MM.1S (cell line): ENCODE measurements around the gene ADAMTS7.

Experiments
- DNase-seq: peaks from one replicate; pipeline ENCODE4 v3.0.0-alpha.2; 2015
- H2AFZ ChIP-seq: fragments of 300-600 bp; sonication (generic); 2 replicates; pipeline ENCODE4 v1.6.0; 2016; ENCODE audit warnings: antibody characterized with exemption, low read length
- H3F3A ChIP-seq: fragments of 300-600 bp; sonication (generic); 2 replicates; pipeline ENCODE4 v1.6.1; 2016; ENCODE audit warnings: mild to moderate bottlenecking, antibody characterized with exemption, low read length, moderate library complexity, mixed read lengths; ENCODE audit not compliant: insufficient read depth
- H3K27ac ChIP-seq: fragments of 300-600 bp; sonication (generic); 2 replicates; pipeline ENCODE4 v1.5.1; 2016; ENCODE audit warnings: mild to moderate bottlenecking, low read length
- H3K27me3 ChIP-seq: fragments of 300-600 bp; sonication (generic); replicated peaks from 2 replicates; pipeline ENCODE4 v1.6.0; 2016; ENCODE audit warnings: low read length; ENCODE audit not compliant: insufficient read depth
- H3K36me3 ChIP-seq: fragments of 300-600 bp; sonication (generic); replicated peaks from 2 replicates; pipeline ENCODE4 v1.6.1; 2016; ENCODE audit warnings: mild to moderate bottlenecking, low read length, mixed read lengths; ENCODE audit not compliant: insufficient read depth
- H3K4me1 ChIP-seq: fragments of 300-600 bp; sonication (generic); 2 replicates; pipeline ENCODE4 v1.6.1; 2016; ENCODE audit warnings: low read length, mixed read lengths
- H3K4me2 ChIP-seq: fragments of 300-600 bp; sonication (generic); 2 replicates; pipeline ENCODE4 v1.6.0; 2016; ENCODE audit warnings: low read depth, low read length
- H3K4me3 ChIP-seq: fragments of 300-600 bp; sonication (generic); 2 replicates; pipeline ENCODE4 v1.5.1; 2016; ENCODE audit warnings: low read length, mixed read lengths
- H3K79me2 ChIP-seq: fragments of 300-600 bp; sonication (generic); 2 replicates; pipeline ENCODE4 v1.6.1; 2016; ENCODE audit warnings: mixed run types, low read length, mixed read lengths
- H3K9ac ChIP-seq: fragments of 300-600 bp; sonication (generic); 2 replicates; pipeline ENCODE4 v1.6.1; 2016; ENCODE audit warnings: low read length, mixed read lengths
- H3K9me2 ChIP-seq: fragments of 300-600 bp; sonication (generic); replicated peaks from 2 replicates; pipeline ENCODE4 v1.6.1; 2016; ENCODE audit warnings: mild to moderate bottlenecking, low read length, mixed read lengths; ENCODE audit not compliant: insufficient read depth
- H3K9me3 ChIP-seq: fragments of 300-600 bp; sonication (generic); replicated peaks from 2 replicates; pipeline ENCODE4 v1.6.1; 2016; ENCODE audit warnings: mild to moderate bottlenecking, low read length, mixed read lengths; ENCODE audit not compliant: insufficient read depth
- H4K20me1 ChIP-seq: fragments of 300-600 bp; sonication (generic); 2 replicates; pipeline ENCODE4 v1.6.1; 2016; ENCODE audit warnings: mild to moderate bottlenecking, low read length, moderate library complexity, mixed read lengths; ENCODE audit not compliant: insufficient read depth
- CTCF ChIP-seq: fragments of 300-600 bp; sonication (generic); IDR thresholded peaks from 2 replicates; pipeline ENCODE4 v1.5.1; 2016; ENCODE audit warnings: antibody characterized with exemption, low read length, mixed read lengths
- EZH2 ChIP-seq: fragments of 300-600 bp; sonication (generic); optimal IDR thresholded peaks from 2 replicates; pipeline ENCODE3; 2017; ENCODE audit warnings: low read depth, mild to moderate bottlenecking, antibody characterized with exemption, low read length, mixed read lengths
- EZH2phosphoT487 ChIP-seq: fragments of 300-600 bp; sonication (generic); IDR thresholded peaks from 2 replicates; pipeline ENCODE4 v1.6.1; 2018; ENCODE audit warnings: antibody characterized with exemption, low read length

Gene ADAMTS7

GRCh38 chr15:78807359-78807758 is 3.9 kb downstream of the ADAMTS7 start:
- Histone ChIP-seq H3K27ac (no peak overlapping the region), H3K4me3 (no peak overlapping the region), H3K9me2 (no peaks in the 10 kb centered on the region), H3K9ac (no peak overlapping the region), H2AFZ (no peak overlapping the region), H3K4me2 (no peak overlapping the region), H3K9me3 (no peaks in the 10 kb centered on the region), H3K27me3 (peaks cover 27% of the 10 kb centered on the region), H3K79me2 (no peaks in the 10 kb centered on the region), H4K20me1 (no peaks in the 10 kb centered on the region), H3F3A (no peaks in the 10 kb centered on the region), H3K36me3 (no peaks in the 10 kb centered on the region), H3K4me1 (no peaks in the 10 kb centered on the region)
- no peak for DNase-seq
- TF ChIP-seq EZH2phosphoT487 (no peak), EZH2 (no peak)

- Histone ChIP-seq H3K9ac (no peak overlapping the region), H3K27ac (no peak overlapping the region), H4K20me1 (no peaks in the 10 kb centered on the region), H3K4me2 (no peak overlapping the region), H3K27me3 (peaks cover 9% of the 10 kb centered on the region; the same call in 1 of the 2 replicates), H3K79me2 (no peaks in the 10 kb centered on the region), H3K4me3 (no peak overlapping the region), H3K36me3 (no peaks in the 10 kb centered on the region), H3K9me3 (no peaks in the 10 kb centered on the region), H2AFZ (no peak overlapping the region), H3F3A (no peaks in the 10 kb centered on the region), H3K9me2 (no peaks in the 10 kb centered on the region), H3K4me1 (no peaks in the 10 kb centered on the region)
- no peak for DNase-seq
- TF ChIP-seq EZH2 (no peak), CTCF (no peak), EZH2phosphoT487 (no peak)
Measured at GRCh38 chr15:78804391-78804792, 6.9 kb downstream of the ADAMTS7 start.

GRCh38 chr15:78800806-78801205 is 10.5 kb downstream of the ADAMTS7 start:
- H3K27me3 ChIP-seq: no peaks in the 10 kb centered on the region

More at GRCh38 chr15:78800806-78801205, 10.5 kb downstream of the ADAMTS7 start:
- Histone ChIP-seq H3K27ac (no peak overlapping the region), H2AFZ (no peak overlapping the region), H3K9ac (no peak overlapping the region), H3K4me1 (no peaks in the 10 kb centered on the region), H3K4me2 (no peak overlapping the region), H4K20me1 (no peaks in the 10 kb centered on the region), H3K4me3 (no peak overlapping the region), H3F3A (no peaks in the 10 kb centered on the region), H3K79me2 (no peaks in the 10 kb centered on the region), H3K36me3 (no peaks in the 10 kb centered on the region), H3K9me2 (no peaks in the 10 kb centered on the region), H3K9me3 (no peaks in the 10 kb centered on the region)
- no peak for DNase-seq
- no peak for TF ChIP-seq EZH2phosphoT487
- TF ChIP-seq EZH2: no peak
- TF ChIP-seq CTCF: no peak
